Heart left ventricle (tissue), 13 donors: ENCODE results near the gene SELENOO.

Experiments used
- POLR2A ChIP-seq, 2 donors: fragments of 450-650 bp; IDR thresholded peaks; one replicate each; pipeline ENCODE4 v1.6.1; 2017; ENCODE audit warnings: antibody characterized with exemption in 2 of 2, mild to moderate bottlenecking in 2 of 2, moderate library complexity in 2 of 2
- TF ChIP-seq, protein P1 (sequence below), 12 donors: fragments of 200-600 bp; sonication (generic) in 4 of 12; IDR thresholded peaks; one replicate each; pipeline versions ENCODE4 v1.5.0 to v1.8.0; 2018 to 2022; ENCODE audit warnings: antibody characterized with exemption in 12 of 12, mild to moderate bottlenecking in 5 of 12
- donor health status: ischemic (EF 13 %, LVEDD 7.1; RV severe dilation, severe dysfunction).
- donor health status: DM: no; HTN: yes; CAD: no.
- donor health status: DM: no; HTN: no; CAD: no.
- donor health status: ischemic (EF 25% LVEDD 6.9; RV normal size, moderate dysfunction).
- donor health status: ischemic (EF 25% LVEDD 5.7; RV mildly dilated, moderate dysfunction).
- donor health status: ischemic (EF 35%, LVEDD 5.7; RV mildly dilated, moderate dysfunction).
- donor health status: nonischemic (EF 11% LVEDD 7.7; RV severe dilation, severe dysfunction).
- donor health status: DM: yes; HTN: yes; CAD: no.
- donor health status: PGD.
- donor health status: ischemic (EF 29% LVEDD 5.4; RV normal size, mild dysfunction).
- donor health status: nonischemic (EF 23%, LVEDD 6.1; RV moderate dilation, normal function).

DNA sequence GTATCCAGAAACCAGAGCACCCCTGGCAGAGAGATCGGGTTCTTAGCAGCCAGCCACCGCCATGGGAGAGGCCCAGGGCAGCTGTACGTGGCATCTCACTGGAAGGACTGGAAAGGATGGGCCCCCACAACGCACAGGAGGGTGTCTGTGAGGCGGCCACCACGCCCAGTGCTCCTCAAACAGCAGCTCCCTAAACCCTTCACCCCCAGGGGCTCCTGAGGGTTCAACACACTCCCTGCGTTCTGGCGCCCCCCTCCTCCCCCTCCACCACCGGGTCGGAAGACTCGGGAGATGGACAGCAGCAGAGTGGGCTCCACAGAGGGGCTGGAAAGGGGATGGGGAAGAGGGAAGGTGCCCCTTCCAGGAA, 59.6 kb downstream of the SELENOO start:
- TF ChIP-seq, protein P1, sequence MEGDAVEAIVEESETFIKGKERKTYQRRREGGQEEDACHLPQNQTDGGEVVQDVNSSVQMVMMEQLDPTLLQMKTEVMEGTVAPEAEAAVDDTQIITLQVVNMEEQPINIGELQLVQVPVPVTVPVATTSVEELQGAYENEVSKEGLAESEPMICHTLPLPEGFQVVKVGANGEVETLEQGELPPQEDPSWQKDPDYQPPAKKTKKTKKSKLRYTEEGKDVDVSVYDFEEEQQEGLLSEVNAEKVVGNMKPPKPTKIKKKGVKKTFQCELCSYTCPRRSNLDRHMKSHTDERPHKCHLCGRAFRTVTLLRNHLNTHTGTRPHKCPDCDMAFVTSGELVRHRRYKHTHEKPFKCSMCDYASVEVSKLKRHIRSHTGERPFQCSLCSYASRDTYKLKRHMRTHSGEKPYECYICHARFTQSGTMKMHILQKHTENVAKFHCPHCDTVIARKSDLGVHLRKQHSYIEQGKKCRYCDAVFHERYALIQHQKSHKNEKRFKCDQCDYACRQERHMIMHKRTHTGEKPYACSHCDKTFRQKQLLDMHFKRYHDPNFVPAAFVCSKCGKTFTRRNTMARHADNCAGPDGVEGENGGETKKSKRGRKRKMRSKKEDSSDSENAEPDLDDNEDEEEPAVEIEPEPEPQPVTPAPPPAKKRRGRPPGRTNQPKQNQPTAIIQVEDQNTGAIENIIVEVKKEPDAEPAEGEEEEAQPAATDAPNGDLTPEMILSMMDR (IDR thresholded peaks at IDR 0.05), result no peak
- TF ChIP-seq POLR2A (IDR thresholded peaks at IDR 0.05), result no peak
